A549 (cell line): Measurements from ENCODE around the gene ARHGAP9. TPM values are rescaled to one million over a fixed set of nuclear protein-coding genes. Genes with fewer than 3 reads are reported as not detected.

Source experiments
- ATAC-seq, 2 experiments: fragments of 200-7000 bp in 1 of 2; fragments of >200 bp in 1 of 2; cut with Nextera tagmentation in 1 of 2; cut with Tn5 transposase in 1 of 2; 3 replicates each; pipeline versions ENCODE4 v1.8.0 to v1.9.1; 2018 to 2020; ENCODE audit warnings: mild to moderate bottlenecking in 1 of 2, moderate library complexity in 1 of 2
- CTCF ChIA-PET: fragments of 300-600 bp; sonication (Branson Sonifier 250); formaldehyde crosslinking; extraction: SDS; loops from one replicate; lab custom pipeline; 2021; ENCODE audit warnings: antibody characterized with exemption, inconsistent platforms; lab: Yijun Ruan, JAX
- POLR2A ChIA-PET: fragments of 350-600 bp; formaldehyde crosslinking; extraction: SDS; loops from one replicate; lab custom pipeline; 2021; ENCODE audit warnings: antibody characterized with exemption, inconsistent platforms; lab: Yijun Ruan, JAX
- DNase-seq, 2 experiments: peaks; one replicate each; pipeline versions ENCODE4 v3.0.0 to v3.0.0-alpha.2; 2011 to 2016; ENCODE audit warnings: low read depth in 1 of 2, low spot score in 1 of 2
- FAIRE-seq: peaks from 2 replicates; lab custom pipeline; 2011; peaks lifted over from hg19 to GRCh38; lab: Jason Lieb, UNC
- H3K27ac ChIP-seq, 2 experiments: fragments of >200 bp; sonication (Bioruptor Twin); formaldehyde crosslinking; 3 replicates each; pipeline ENCODE4 v1.5.1; 2016 to 2017
- H3K4me1 ChIP-seq: fragments of >200 bp; sonication (Bioruptor Twin); formaldehyde crosslinking; 3 replicates; pipeline ENCODE4 v1.6.1; 2016
- H3K4me2 ChIP-seq: fragments of >200 bp; sonication (Bioruptor Twin); formaldehyde crosslinking; 3 replicates; pipeline ENCODE4 v1.6.1; 2016
- H3K4me3 ChIP-seq: fragments of >200 bp; sonication (Bioruptor Twin); formaldehyde crosslinking; 3 replicates; pipeline ENCODE4 v1.5.1; 2016
- H3K9me3 ChIP-seq: fragments of >200 bp; sonication (Bioruptor Twin); formaldehyde crosslinking; 3 replicates; pipeline ENCODE4 v1.6.1; 2016
- CBX2 ChIP-seq: fragments of 200-600 bp; sonication (generic); IDR thresholded peaks from 2 replicates; pipeline ENCODE4 v1.6.1; 2016; ENCODE audit warnings: low read depth, mild to moderate bottlenecking, borderline replicate concordance
- CEBPB ChIP-seq, 2 experiments: fragments of >200 bp in 1 of 2; sonication (Bioruptor Twin) in 1 of 2; formaldehyde crosslinking in 1 of 2; IDR thresholded peaks; 2 replicates each; pipeline ENCODE4 v1.6.1; 2012 to 2016
- CHD2 ChIP-seq: fragments of 150-350 bp; IDR thresholded peaks from 2 replicates; pipeline ENCODE4 v1.6.1; 2014; ENCODE audit warnings: low read length; ENCODE audit not compliant: partially characterized antibody
- FOSB ChIP-seq: fragments of 250-450 bp; sonication (Bioruptor Pico); IDR thresholded peaks from 2 replicates; pipeline ENCODE4 v1.5.0; 2020; ENCODE audit warnings: mild to moderate bottlenecking, moderate library complexity
- GATA3 ChIP-seq: IDR thresholded peaks from 2 replicates; pipeline ENCODE4 v1.6.1; 2012; ENCODE audit warnings: borderline replicate concordance
- MAFK ChIP-seq: fragments of 450-650 bp; IDR thresholded peaks from 2 replicates; pipeline ENCODE4 v1.6.1; 2014; ENCODE audit not compliant: partially characterized antibody
- RAD21 ChIP-seq, 2 experiments: fragments of >200 bp in 1 of 2; sonication (Bioruptor Twin) in 1 of 2; formaldehyde crosslinking in 1 of 2; IDR thresholded peaks in 1 of 2; conservative IDR thresholded peaks in 1 of 2; 2 replicates in 1 of 2; 3 replicates in 1 of 2; pipeline ENCODE4 v1.6.1; 2012 to 2018; ENCODE audit warnings: inconsistent platforms in 1 of 2
- RCOR1 ChIP-seq: fragments of 150-350 bp; IDR thresholded peaks from 2 replicates; pipeline ENCODE4 v1.6.1; 2014; ENCODE audit warnings: antibody characterized with exemption, low read length, low read depth
- RNF2 ChIP-seq: fragments of 200-600 bp; sonication (generic); IDR thresholded peaks from 2 replicates; pipeline ENCODE4 v1.6.1; 2016; ENCODE audit warnings: low read depth, mild to moderate bottlenecking, antibody characterized with exemption, moderate library complexity, borderline replicate concordance
- WGBS: methylation state at CpG from one replicate; pipeline ENCODE4 v1.1.6; 2017; ENCODE audit errors: missing lambda C conversion rate; 5-methylcytosine and 5-hydroxymethylcytosine counted together
- polyA plus RNA-seq, 4 experiments: library from polyadenylated mRNA; depleted of rRNA in 3 of 4; stranded (reverse); fragments of >200 nt; fragmentation: RNase III in 1 of 4; extraction: RNeasy Plus Mini Kit Qiagen cat#74134 plus additional on column Dnase treatment in 1 of 4; gene quantifications; 2 replicates in 3 of 4; 3 replicates in 1 of 4; pipeline ENCODE4 v1.2.3, GENCODE V29; 2011 to 2017
- TF ChIP-seq, protein P1 (sequence below): fragments of 250-450 bp; sonication (Bioruptor Pico); IDR thresholded peaks from 2 replicates; pipeline ENCODE4 v1.5.0; 2021; ENCODE audit warnings: mild to moderate bottlenecking, moderate library complexity, borderline replicate concordance
- TF ChIP-seq, protein P2 (sequence below): IDR thresholded peaks from 2 replicates; pipeline ENCODE4 v1.6.1; 2012; ENCODE audit warnings: low read depth, borderline replicate concordance
- TF ChIP-seq, protein P3 (sequence below): fragments of >200 bp; sonication (Bioruptor Twin); formaldehyde crosslinking; IDR thresholded peaks from 2 replicates; pipeline ENCODE4 v1.6.1; 2016
- TF ChIP-seq, protein P4 (sequence below): fragments of 250-450 bp; sonication (Bioruptor Pico); IDR thresholded peaks from 2 replicates; pipeline ENCODE4 v1.5.0; 2020; ENCODE audit warnings: low read depth, mild to moderate bottlenecking, moderate library complexity

ARHGAP9 gene
- polyA plus RNA-seq, 2 of the 4 experiments (the other 2 are of a cell fraction) = 0.25 TPM; not detected in 1

DNA sequence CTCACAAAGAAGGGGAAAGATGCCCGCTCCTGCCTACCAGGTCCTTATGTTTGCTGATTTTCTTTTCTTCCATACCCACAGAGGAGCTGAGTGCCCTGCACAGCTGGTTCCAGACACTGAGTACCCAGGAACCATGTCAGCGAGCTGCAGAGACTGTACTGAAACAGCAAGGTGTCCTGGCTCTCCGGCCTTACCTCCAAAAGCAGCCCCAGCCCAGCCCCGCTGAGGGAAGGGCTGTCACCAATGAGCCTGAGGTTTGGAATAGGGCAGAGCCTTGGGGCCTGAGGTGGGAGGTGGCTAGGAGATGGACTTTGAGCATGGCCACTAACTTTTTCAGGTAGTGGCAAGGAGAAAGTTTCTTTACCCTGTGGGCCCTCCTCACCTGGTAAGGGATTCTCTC lies 10.5 kb upstream of the ARHGAP9 start (continued):
- TF ChIP-seq RAD21 (conservative IDR thresholded peaks at IDR 0.05 in 1 of 2, IDR thresholded peaks at IDR 0.05 in 1 of 2) = no peak

DNA sequence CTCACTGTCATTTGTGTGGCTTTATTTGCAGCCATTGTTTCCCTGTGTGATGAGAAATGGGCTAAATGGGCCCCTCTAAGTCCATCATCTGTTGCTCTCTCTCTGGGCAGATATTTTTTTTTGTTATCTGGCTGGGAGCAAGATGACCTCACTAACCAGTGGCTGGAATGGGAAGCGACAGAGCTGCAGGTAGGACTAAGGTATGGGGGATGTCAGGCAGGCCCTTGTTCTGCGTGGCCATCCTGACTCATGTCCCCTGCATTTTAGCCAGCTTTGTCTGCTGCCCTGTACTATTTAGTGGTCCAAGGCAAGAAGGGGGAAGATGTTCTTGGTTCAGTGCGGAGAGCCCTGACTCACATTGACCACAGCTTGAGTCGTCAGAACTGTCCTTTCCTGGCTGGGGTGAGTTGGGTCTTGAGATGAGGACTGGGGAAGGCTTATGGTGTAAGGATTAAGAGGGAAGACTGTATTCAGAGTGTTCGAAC lies 9.5 kb upstream of the ARHGAP9 start:
- CTCF ChIA-PET = interaction anchor here (1.0 to 1.3 kb wide), 2 partner anchors 26 to 30 kb away, joined by 3 to 4 read pairs; no protein-coding TSS in a partner anchor

DNA sequence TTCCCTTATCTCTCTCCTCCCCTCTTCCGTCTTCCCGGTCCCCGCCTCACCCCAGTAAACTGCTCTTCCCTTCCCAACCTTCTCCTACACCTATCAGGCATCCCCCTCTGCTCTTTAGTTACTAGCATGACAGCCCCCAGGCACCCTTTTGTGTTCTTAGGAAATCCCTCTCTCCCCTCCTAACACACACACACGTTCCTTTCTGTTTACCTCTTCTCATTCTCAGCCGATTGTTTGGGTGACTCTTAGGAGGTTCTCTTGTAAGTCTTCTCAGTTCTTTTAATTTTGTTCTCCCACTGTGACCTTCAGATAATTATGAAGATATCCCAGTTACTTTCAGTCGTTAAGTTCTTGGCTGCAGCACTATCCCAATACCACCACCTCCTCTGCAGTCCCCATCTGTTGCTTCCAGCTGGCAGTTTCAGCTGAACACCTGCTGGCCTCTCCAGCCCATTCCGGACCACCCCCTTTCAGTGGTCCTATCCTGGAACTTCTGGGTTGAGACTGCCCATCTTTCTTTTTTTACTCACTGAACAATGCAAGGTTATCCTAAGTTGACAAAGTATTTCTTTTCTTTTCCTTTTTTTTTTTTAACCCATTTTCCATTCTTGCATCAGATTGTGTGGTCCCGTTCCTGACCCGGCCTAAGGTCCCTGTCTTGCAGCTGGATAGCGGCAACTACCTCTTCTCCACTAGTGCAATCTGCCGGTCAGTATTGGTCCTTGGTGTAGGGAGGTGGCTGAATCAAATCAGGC lies 8.9 kb upstream of the ARHGAP9 start:
- H3K9me3 ChIP-seq = no peaks in the 10 kb centered on the region
- CTCF ChIA-PET = interaction anchor here (1.0 to 1.8 kb wide), 3 partner anchors 18 to 30 kb away, joined by 3 to 6 read pairs (median 4); no protein-coding TSS in a partner anchor
- WGBS = 10% methylated on average over 11 of the region's 11 CpGs
- TF ChIP-seq RNF2 = no peak
- no peak for TF ChIP-seq MAFK
- TF ChIP-seq FOSB (CRISPR knock-in tag) = no peak
- TF ChIP-seq RCOR1 = no peak
- TF ChIP-seq, protein P1, sequence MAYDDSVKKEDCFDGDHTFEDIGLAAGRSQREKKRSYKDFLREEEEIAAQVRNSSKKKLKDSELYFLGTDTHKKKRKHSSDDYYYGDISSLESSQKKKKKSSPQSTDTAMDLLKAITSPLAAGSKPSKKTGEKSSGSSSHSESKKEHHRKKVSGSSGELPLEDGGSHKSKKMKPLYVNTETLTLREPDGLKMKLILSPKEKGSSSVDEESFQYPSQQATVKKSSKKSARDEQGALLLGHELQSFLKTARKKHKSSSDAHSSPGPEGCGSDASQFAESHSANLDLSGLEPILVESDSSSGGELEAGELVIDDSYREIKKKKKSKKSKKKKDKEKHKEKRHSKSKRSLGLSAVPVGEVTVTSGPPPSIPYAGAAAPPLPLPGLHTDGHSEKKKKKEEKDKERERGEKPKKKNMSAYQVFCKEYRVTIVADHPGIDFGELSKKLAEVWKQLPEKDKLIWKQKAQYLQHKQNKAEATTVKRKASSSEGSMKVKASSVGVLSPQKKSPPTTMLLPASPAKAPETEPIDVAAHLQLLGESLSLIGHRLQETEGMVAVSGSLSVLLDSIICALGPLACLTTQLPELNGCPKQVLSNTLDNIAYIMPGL (CRISPR knock-in tag) = no peak
- TF ChIP-seq GATA3 = no peak
- TF ChIP-seq CEBPB (IDR thresholded peaks at IDR 0.05) = no peak
- no peak for TF ChIP-seq CBX2
- TF ChIP-seq CHD2 = no peak
- DNase-seq (no peak), ATAC-seq (peak; percentile 20 to 38; a peak in 3 of 6 replicates), FAIRE-seq (no peak)
- peak overlapping the region; percentile 79 for H3K4me3 ChIP-seq
- H3K27ac ChIP-seq = peak overlapping the region; percentile 94 to 99
- H3K4me2 ChIP-seq = peak overlapping the region; percentile 95
- H3K4me1 ChIP-seq = peaks cover 12% of the 10 kb centered on the region
- POLR2A ChIA-PET = no interaction called here

More for the DNA sequence above, 9.5 kb upstream of the ARHGAP9 start:
- Histone ChIP-seq H3K4me2 (peak overlapping the region; percentile 95), H3K4me3 (peak overlapping the region; percentile 79), H3K4me1 (peaks cover 12% of the 10 kb centered on the region), H3K27ac (peak overlapping the region; percentile 94 to 99), H3K9me3 (no peaks in the 10 kb centered on the region)
- DNase-seq = no peak
- ATAC-seq = no peak
- TF ChIP-seq, protein P2, sequence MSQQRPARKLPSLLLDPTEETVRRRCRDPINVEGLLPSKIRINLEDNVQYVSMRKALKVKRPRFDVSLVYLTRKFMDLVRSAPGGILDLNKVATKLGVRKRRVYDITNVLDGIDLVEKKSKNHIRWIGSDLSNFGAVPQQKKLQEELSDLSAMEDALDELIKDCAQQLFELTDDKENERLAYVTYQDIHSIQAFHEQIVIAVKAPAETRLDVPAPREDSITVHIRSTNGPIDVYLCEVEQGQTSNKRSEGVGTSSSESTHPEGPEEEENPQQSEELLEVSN = no peak
- TF ChIP-seq, protein P3, sequence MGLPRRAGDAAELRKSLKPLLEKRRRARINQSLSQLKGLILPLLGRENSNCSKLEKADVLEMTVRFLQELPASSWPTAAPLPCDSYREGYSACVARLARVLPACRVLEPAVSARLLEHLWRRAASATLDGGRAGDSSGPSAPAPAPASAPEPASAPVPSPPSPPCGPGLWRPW = no peak
- TF ChIP-seq, protein P4, sequence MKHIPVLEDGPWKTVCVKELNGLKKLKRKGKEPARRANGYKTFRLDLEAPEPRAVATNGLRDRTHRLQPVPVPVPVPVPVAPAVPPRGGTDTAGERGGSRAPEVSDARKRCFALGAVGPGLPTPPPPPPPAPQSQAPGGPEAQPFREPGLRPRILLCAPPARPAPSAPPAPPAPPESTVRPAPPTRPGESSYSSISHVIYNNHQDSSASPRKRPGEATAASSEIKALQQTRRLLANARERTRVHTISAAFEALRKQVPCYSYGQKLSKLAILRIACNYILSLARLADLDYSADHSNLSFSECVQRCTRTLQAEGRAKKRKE (CRISPR knock-in tag) = no peak
- no peak for FAIRE-seq
- 80% methylated on average over 5 of the region's 5 CpGs for WGBS
- POLR2A ChIA-PET = no interaction called here
